Ovary (tissue), 9 donors: ENCODE data around the gene FARP1. TPM values are rescaled to one million over a fixed set of nuclear protein-coding genes. Genes with fewer than 3 reads are reported as not detected.

ENCODE experiments used
- DNase-seq, 5 donors: peaks; one replicate each; pipeline ENCODE4 v3.0.0-alpha.2; 2019 to 2020
- H3K27ac ChIP-seq, 2 donors: fragments of 200-600 bp; one replicate each; pipeline versions ENCODE4 v1.5.1 to v1.8.0; 2019 to 2022
- H3K27me3 ChIP-seq: fragments of 200-600 bp; one replicate; pipeline ENCODE4 v1.8.0; 2022
- H3K36me3 ChIP-seq: fragments of 200-600 bp; sonication (generic); one replicate; pipeline ENCODE4 v1.5.1; 2019
- H3K4me1 ChIP-seq: one replicate; pipeline ENCODE4 v1.8.1; 2013; ENCODE audit warnings: mild to moderate bottlenecking, moderate library complexity; ENCODE audit not compliant: insufficient read depth
- H3K4me3 ChIP-seq: fragments of 200-600 bp; sonication (generic); one replicate; pipeline ENCODE4 v1.5.1; 2017
- H3K9me3 ChIP-seq, 2 donors: fragments of 200-600 bp in 1 of 2; sonication (generic) in 1 of 2; one replicate each; pipeline versions ENCODE4 v1.5.1 to v1.8.1; 2013 to 2019; ENCODE audit warnings: mild to moderate bottlenecking in 1 of 2, moderate library complexity in 1 of 2
- EP300 ChIP-seq: sonication (generic); formaldehyde crosslinking; IDR thresholded peaks from one replicate; pipeline ENCODE4 v1.6.1; 2017; ENCODE audit warnings: antibody characterized with exemption
- POLR2A ChIP-seq: fragments of 450-650 bp; IDR thresholded peaks from one replicate; pipeline ENCODE4 v1.6.1; 2017; ENCODE audit warnings: antibody characterized with exemption, mild to moderate bottlenecking, moderate library complexity
- WGBS, 3 donors: extraction: QIAGEN DNeasy Blood & Tissue Kit in 1 of 3; methylation state at CpG; one replicate each; pipeline versions ENCODE4 v1.1.5 to v1.1.7; 2013 to 2017; 5-methylcytosine and 5-hydroxymethylcytosine counted together
- intact Hi-C, 4 donors: fragments of 100-400 bp; cut with DNase I; formaldehyde crosslinking; loops; one replicate each; pipeline versions ENCODE4 v1.11.0 to v1.15.1; 2022 to 2023
- polyA plus RNA-seq, 2 donors: library from polyadenylated mRNA; stranded (reverse); fragments of 200-250 nt in 1 of 2; fragments of 350-450 nt in 1 of 2; fragmentation: Illumina TruSeq in 1 of 2; extraction: RNeasy Lipid Tissue Mini Kit (QIAGEN cat#74804) in 1 of 2; gene quantifications; one replicate each; pipeline ENCODE4 v1.2.3, GENCODE V29; 2013 to 2014
- total RNA-seq, 7 donors: library from RNA; depleted of rRNA in 2 of 7; stranded (reverse); fragments of >200 nt in 2 of 7; fragmentation: NEBNext Ultra II Directional in 3 of 7; extraction: Animal tissue kit (Norgen Biotek cat#: 25700) in 3 of 7; gene quantifications; one replicate each; pipeline versions ENCODE4 v1.1.0 to v1.2.4, GENCODE V29; 2016 to 2023
- TF ChIP-seq, protein P1 (sequence below), 3 donors: fragments of 450-650 bp in 2 of 3; fragments of 200-600 bp in 1 of 3; IDR thresholded peaks; one replicate each; pipeline versions ENCODE4 v1.5.1 to v1.8.0; 2016 to 2022; ENCODE audit warnings: antibody characterized with exemption in 3 of 3, mild to moderate bottlenecking in 1 of 3
- donor health status: DM: no; HTN: no; CAD: no; lungs with moderate emphysema.
- donor health status: DM: no; HTN: no; CAD: no.
- donor health status: Bipolar disorder and iron deficiency.
- donor health status: DM: yes; HTN: yes; CAD: no.
- donor health status: DM: no; HTN: no; CAD: no.
- donor health status: DM: yes; HTN: yes; CAD: no.

The FARP1 gene
- total and polyA plus RNA-seq, 9 donors = 10.2 to 90.1 (median 35.6) TPM

- Histone ChIP-seq H3K4me1 (no peaks in the 10 kb centered on the region), H3K36me3 (no peaks in the 10 kb centered on the region), H3K27ac (no peak overlapping the region), H3K9me3 (no peaks in the 10 kb centered on the region), H3K4me3 (no peak overlapping the region), H3K27me3 (no peaks in the 10 kb centered on the region)
- TF ChIP-seq, protein P1, sequence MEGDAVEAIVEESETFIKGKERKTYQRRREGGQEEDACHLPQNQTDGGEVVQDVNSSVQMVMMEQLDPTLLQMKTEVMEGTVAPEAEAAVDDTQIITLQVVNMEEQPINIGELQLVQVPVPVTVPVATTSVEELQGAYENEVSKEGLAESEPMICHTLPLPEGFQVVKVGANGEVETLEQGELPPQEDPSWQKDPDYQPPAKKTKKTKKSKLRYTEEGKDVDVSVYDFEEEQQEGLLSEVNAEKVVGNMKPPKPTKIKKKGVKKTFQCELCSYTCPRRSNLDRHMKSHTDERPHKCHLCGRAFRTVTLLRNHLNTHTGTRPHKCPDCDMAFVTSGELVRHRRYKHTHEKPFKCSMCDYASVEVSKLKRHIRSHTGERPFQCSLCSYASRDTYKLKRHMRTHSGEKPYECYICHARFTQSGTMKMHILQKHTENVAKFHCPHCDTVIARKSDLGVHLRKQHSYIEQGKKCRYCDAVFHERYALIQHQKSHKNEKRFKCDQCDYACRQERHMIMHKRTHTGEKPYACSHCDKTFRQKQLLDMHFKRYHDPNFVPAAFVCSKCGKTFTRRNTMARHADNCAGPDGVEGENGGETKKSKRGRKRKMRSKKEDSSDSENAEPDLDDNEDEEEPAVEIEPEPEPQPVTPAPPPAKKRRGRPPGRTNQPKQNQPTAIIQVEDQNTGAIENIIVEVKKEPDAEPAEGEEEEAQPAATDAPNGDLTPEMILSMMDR (IDR thresholded peaks at IDR 0.05) = no peak
- TF ChIP-seq EP300 (no peak), POLR2A (no peak)
- intact Hi-C loops = no loop called here
- DNase-seq = no peak
- 92 to 96% (median 95%) methylated on average over 10 of the region's 10 CpGs for WGBS, 3 donors
Observed at GRCh38 chr13:98385606-98386005, 242.7 kb downstream of the FARP1 start.

- Histone ChIP-seq H3K27ac (no peak overlapping the region), H3K4me1 (no peaks in the 10 kb centered on the region), H3K9me3 (no peaks in the 10 kb centered on the region), H3K27me3 (no peaks in the 10 kb centered on the region), H3K4me3 (no peak overlapping the region), H3K36me3 (no peaks in the 10 kb centered on the region)
- no peak for DNase-seq
- TF ChIP-seq EP300 (no peak), POLR2A (no peak)
- TF ChIP-seq, protein P1 (IDR thresholded peaks at IDR 0.05) = no peak
- intact Hi-C loops = no loop called here
- WGBS, 3 donors = 89 to 94% (median 93%) methylated on average over 8 of the region's 8 CpGs
Observed at GRCh38 chr13:98386637-98387036, 243.7 kb downstream of the FARP1 start.

- Histone ChIP-seq H3K27ac (no peak overlapping the region), H3K4me1 (no peaks in the 10 kb centered on the region), H3K9me3 (no peaks in the 10 kb centered on the region), H3K36me3 (no peaks in the 10 kb centered on the region), H3K27me3 (no peaks in the 10 kb centered on the region), H3K4me3 (no peak overlapping the region)
- DNase-seq = no peak
- TF ChIP-seq POLR2A (no peak), EP300 (no peak)
- TF ChIP-seq, protein P1 (IDR thresholded peaks at IDR 0.05) = no peak
- intact Hi-C loops = no loop called here
- 58 to 68% (median 68%) methylated on average over 9 of the region's 9 CpGs for WGBS, 3 donors
Observed at GRCh38 chr13:98389319-98389718, 246.4 kb downstream of the FARP1 start.

DNA sequence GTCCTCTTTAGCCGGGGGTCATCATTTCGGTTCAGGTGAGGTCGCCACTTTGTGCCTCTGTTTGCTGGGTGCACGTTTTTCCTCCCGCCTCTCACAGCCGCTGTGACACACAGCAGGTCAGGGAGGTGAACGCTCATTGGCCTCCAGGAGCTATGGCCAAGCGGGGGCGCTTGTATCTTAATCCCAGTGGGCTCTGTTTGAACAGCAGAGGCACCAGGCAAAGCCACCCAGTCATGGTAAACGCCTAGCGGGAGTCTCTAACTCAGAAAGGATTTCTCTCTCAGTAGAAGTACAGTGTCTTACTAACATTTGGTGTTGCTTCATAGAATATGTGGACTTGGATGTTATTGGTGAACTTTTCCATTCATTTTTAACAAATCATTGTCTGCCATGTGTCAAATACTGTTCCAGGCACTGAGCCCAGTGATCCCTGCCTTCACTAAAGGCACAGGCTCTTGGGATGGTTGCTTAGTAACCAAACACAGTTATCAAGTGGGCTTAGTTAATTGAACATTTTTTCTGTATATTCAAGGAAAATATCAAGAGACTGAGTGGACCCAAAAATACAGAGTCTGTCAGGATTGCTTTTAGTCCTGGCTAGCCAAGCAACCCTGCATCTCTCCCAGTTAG lies 247.3 kb downstream of the FARP1 start:
- no peaks in the 10 kb centered on the region for H3K4me1 ChIP-seq
- intact Hi-C loops = loop anchor here in 3 of 4 donors (10.0 kb wide), 3 partner anchors 245 to 535 kb away; partner anchors contain the start of gene FARP1 (in 1 of the 3)
- H3K27me3 ChIP-seq = no peaks in the 10 kb centered on the region
- WGBS, 3 donors = 92 to 93% (median 93%) methylated on average over 11 of the region's 11 CpGs
- TF ChIP-seq POLR2A = no peak
- TF ChIP-seq, protein P1 (IDR thresholded peaks at IDR 0.05) = no peak
- TF ChIP-seq EP300 = no peak
- H3K4me3 ChIP-seq = no peak overlapping the region
- no peak overlapping the region for H3K27ac ChIP-seq
- H3K9me3 ChIP-seq = no peaks in the 10 kb centered on the region
- no peak for DNase-seq
- H3K36me3 ChIP-seq = no peaks in the 10 kb centered on the region
